Right ventricle myocardium superior (tissue), 1 donor: ENCODE data around the gene ZBTB49. TPM values are rescaled to one million over a fixed set of nuclear protein-coding genes. Genes with fewer than 3 reads are reported as not detected.

Experiments used
- ATAC-seq: fragments of 200-7000 bp; cut with Tn5 transposase; one replicate; pipeline ENCODE4 v1.9.1; 2020; ENCODE audit warnings: mild to moderate bottlenecking; ENCODE audit not compliant: poor library complexity
- DNase-seq: peaks from one replicate; pipeline ENCODE4 v3.0.0-alpha.2; 2020
- intact Hi-C: fragments of 100-400 bp; cut with DNase I; formaldehyde crosslinking; loops from one replicate; pipeline ENCODE4 v1.11.2; 2022
- total RNA-seq: library from RNA; stranded (reverse); fragmentation: NEBNext Ultra II Directional; extraction: Animal tissue kit (Norgen Biotek cat#: 25700); gene quantifications from one replicate; pipeline ENCODE4 v1.2.1, GENCODE V29; 2021
- donor health status: DM: no; HTN: yes; CAD: no; lungs with severe emphysema.

Gene ZBTB49
- total RNA-seq, 1 donor from 2014 or later = 4.1 TPM

- no peak for ATAC-seq
- intact Hi-C loops = no loop called here
- DNase-seq = no peak
These were observed 15.8 kb upstream of the ZBTB49 start for GRCh38 chr4:4274226-4274625.

- intact Hi-C loops = no loop called here
- ATAC-seq = no peak
- DNase-seq = no peak
These were observed 12.5 kb upstream of the ZBTB49 start for GRCh38 chr4:4277531-4277930.

GRCh38 chr4:4281787-4282186 lies 8.3 kb upstream of the ZBTB49 start:
- DNase-seq = no peak
- intact Hi-C loops = no loop called here
- no peak for ATAC-seq

GRCh38 chr4:4284827-4285618 lies 5.0 kb upstream of the ZBTB49 start:
- intact Hi-C loops = no loop called here
- ATAC-seq (no peak), DNase-seq (no peak)

- no peak for ATAC-seq
- DNase-seq = no peak
- intact Hi-C loops = no loop called here
These were observed 2.0 kb upstream of the ZBTB49 start for GRCh38 chr4:4288098-4288497.

- DNase-seq (no peak), ATAC-seq (no peak)
- intact Hi-C loops = no loop called here
These were observed 996 bp upstream of the ZBTB49 start for GRCh38 chr4:4289055-4289454.

- ATAC-seq (no peak), DNase-seq (no peak)
- intact Hi-C loops = no loop called here
These were observed 482 bp upstream of the ZBTB49 start for GRCh38 chr4:4289597-4289940.

GRCh38 chr4:4293279-4293678 lies 3.2 kb downstream of the ZBTB49 start:
- intact Hi-C loops = no loop called here
- DNase-seq = no peak
- ATAC-seq = no peak

- ATAC-seq (no peak), DNase-seq (no peak)
These were observed 6.3 kb downstream of the ZBTB49 start for GRCh38 chr4:4296283-4296846.

GRCh38 chr4:4299006-4299405 lies 9.0 kb downstream of the ZBTB49 start:
- ATAC-seq (no peak), DNase-seq (no peak)
- intact Hi-C loops = no loop called here

More at GRCh38 chr4:4296283-4296846, 6.3 kb downstream of the ZBTB49 start:
- intact Hi-C loops = no loop called here

GRCh38 chr4:4302001-4302400 lies 11.9 kb downstream of the ZBTB49 start:
- ATAC-seq (peak; percentile 55), DNase-seq (no peak)
- intact Hi-C loops = no loop called here

- intact Hi-C loops = no loop called here
- ATAC-seq = peak; percentile 46
- DNase-seq = no peak
These were observed 12.4 kb downstream of the ZBTB49 start for GRCh38 chr4:4302416-4302815.

GRCh38 chr4:4306920-4307319 lies 16.9 kb downstream of the ZBTB49 start:
- intact Hi-C loops = no loop called here
- no peak for ATAC-seq
- DNase-seq = no peak

GRCh38 chr4:4308800-4309441 lies 18.9 kb downstream of the ZBTB49 start:
- DNase-seq (no peak), ATAC-seq (no peak)
- intact Hi-C loops = no loop called here

GRCh38 chr4:4311193-4311592 lies 21.1 kb downstream of the ZBTB49 start:
- ATAC-seq (no peak), DNase-seq (no peak)
- intact Hi-C loops = no loop called here

GRCh38 chr4:4315461-4316149 lies 25.6 kb downstream of the ZBTB49 start:
- intact Hi-C loops = no loop called here
- ATAC-seq (no peak), DNase-seq (no peak)

- intact Hi-C loops = no loop called here
- DNase-seq = no peak
- ATAC-seq = no peak
These were observed 26.1 kb downstream of the ZBTB49 start for GRCh38 chr4:4316150-4316495.

GRCh38 chr4:4317496-4318232 lies 27.6 kb downstream of the ZBTB49 start:
- no peak for DNase-seq
- intact Hi-C loops = no loop called here
- no peak for ATAC-seq

- intact Hi-C loops = no loop called here
- no peak for DNase-seq
- ATAC-seq = no peak
These were observed 30.5 kb downstream of the ZBTB49 start for GRCh38 chr4:4320528-4320927.
